Colon (tissue), 2 donors: ENCODE measurements around the gene TRABD2B.

Experiments used
- FAIRE-seq: peaks from 2 replicates; lab custom pipeline; 2012; peaks lifted over from hg19 to GRCh38; lab: Jason Lieb, UNC
- donor health status: control.
- donor health status: control.

TRABD2B gene

GRCh38 chr1:47725000-47725473, 272.1 kb downstream of the TRABD2B start:
- FAIRE-seq = no peak

DNA sequence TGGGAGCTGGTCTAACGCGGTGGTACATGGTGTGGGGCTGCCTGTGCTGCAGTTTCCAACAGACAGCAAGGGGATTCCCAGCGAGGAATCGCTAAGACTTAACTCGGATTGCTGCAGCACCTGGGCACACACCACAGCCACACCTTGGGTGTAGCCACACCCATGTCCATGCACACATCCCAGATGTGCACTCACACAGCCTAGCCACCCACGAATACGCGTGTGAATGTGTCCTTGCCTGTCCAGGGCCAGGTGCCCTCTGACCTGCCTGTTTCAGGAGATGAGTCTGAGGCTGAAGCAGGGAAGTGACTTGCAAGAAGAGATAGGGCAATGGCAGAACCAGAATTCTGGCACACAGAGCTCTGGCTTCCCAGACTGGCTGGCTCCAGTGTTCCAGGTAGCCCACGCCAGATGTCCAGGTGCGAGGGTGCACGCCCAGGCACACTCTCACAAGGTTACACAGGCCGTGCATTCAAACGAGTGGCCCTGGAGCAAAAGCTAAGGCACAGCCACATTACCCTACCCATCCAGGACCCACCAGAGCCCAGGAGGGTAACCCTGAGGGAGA, 272.7 kb downstream of the TRABD2B start:
- no peak for FAIRE-seq

GRCh38 chr1:47722909-47723580, 274.1 kb downstream of the TRABD2B start:
- FAIRE-seq = no peak

DNA sequence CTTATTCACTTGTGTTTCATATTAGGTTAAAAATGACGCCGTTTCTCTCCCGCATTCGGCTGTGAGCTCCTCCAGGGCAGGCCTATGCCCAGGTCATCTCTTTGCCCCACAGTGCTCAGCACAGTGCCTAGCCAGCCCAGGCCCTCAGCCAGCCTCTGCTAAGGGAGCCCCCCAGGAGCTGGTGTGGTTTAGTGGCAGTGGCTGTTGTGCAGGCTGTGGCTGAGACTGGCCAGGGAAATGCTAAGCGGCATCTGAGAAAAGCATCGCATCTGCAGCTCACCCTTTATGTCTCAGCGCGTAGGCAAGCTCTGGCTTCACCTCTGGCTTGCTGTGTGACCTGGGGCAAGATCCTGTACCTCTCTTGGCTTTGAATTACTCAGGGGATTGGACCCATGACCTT, 275.1 kb downstream of the TRABD2B start:
- FAIRE-seq = no peak

GRCh38 chr1:47720111-47720510, 277.1 kb downstream of the TRABD2B start:
- FAIRE-seq = no peak

GRCh38 chr1:47717341-47717740, 279.8 kb downstream of the TRABD2B start:
- FAIRE-seq = no peak

DNA sequence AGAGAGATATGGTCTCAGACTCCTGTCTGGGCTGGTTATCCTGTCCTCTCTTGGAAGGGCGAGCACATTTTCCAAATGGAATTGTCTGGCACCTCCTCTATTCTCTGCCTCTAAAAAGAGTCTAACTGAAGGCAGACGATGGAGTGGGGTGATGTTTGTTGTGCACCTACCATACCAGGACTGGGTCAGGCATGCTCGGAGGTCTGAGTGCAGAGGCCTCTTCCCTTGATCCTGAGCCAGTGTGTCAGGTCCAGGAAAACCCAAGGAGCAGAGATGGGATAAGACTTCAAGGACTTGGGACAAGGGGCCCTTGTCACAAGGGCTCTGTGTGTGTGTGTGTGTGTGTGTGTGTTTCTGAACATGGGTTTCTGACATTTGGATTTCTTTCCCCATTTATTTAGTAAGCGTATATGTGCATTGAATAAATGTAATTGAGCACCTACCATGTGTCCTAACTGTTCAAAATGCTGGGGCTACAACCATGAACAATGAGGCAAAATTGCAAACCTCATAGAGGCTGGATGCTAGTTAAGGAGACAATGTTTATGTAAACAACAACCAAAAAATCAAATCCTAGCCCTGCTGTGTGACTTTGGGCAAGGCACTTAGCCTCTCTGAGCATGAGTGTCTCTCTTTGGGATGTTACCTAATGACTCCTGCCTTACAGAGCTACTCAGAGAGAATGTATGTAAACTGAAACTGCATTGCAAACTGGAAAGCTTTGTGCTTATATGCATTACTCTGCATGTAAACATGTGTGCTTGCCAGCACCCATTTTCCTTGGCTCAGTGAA, 283.0 kb downstream of the TRABD2B start:
- no peak for FAIRE-seq

GRCh38 chr1:47713333-47713953, 283.7 kb downstream of the TRABD2B start:
- no peak for FAIRE-seq

DNA sequence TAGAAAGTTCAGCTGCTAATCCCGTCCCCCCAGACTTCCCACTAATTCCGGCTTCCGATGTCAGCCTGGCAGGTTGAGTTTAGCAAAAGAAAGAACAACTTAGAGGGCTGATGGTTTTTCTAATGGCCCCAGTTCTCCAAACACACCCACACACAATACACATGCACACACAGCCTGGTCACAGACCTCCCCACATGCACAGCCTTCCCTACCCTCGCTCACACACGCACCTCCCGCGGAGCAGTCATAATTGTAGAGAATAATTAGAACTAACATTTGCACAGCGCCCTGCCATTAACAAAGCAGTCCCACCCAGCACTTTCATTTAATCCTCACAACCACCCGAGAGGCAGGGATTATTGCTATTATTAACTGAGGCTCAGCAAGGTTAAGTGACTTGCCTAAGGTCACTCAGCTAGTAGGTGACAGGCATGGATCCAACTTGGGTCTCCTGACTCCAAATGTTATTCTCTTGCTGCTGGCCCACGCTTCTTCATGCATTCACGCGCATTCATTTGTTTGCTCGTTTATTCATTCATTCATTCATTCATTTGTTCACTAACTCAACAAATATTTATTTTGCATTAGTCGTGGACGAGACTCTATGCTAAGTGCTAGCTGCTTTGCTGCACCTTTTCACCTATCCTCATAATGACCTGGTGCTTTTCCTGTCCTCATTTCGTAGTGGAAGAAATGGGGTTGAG, 284.4 kb downstream of the TRABD2B start:
- no peak for FAIRE-seq

DNA sequence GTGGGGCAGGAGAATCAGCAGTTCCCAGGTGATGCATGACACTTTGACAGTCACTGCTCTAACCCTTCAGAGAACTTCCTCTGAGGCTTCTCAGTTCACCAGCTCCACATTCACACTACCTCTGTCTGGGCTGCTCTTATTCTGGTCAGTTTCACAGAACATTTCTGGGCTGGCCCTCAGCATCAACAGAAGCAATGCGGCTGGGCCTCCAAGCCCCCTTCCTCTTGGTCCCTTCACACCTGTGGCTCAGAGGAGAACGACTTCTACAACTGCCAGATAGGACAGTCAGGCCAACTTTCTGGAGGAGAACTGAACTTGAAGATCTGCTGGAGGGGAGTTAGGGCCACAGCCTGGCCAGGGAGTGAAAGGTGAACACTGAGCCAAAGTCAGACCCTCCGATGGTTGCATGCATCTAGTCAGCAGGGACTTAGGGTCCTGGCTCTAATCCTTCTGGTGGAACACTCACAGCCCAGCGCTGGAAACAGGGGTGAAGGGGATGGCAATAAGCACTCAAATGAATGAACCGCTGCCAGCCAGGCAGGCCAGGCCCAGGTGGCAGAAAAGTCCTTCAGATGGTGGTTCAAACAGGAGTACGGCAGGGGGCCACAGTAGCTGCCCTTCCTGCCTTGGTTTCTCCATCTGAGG, 285.2 kb downstream of the TRABD2B start:
- no peak for FAIRE-seq

- no peak for FAIRE-seq
Measured at GRCh38 chr1:47711184-47711847, 285.9 kb downstream of the TRABD2B start.
